GM12878 (cell line): ENCODE results near the gene AHCY. TPM values are rescaled to one million over a fixed set of nuclear protein-coding genes. Genes with fewer than 3 reads are reported as not detected.

ENCODE experiments used
- ATAC-seq: fragments of 200-7000 bp; cut with Tn5 transposase; 3 replicates; pipeline ENCODE4 v1.9.1; 2020; ENCODE audit warnings: mild to moderate bottlenecking, moderate library complexity
- BruUV-seq: library from RNA; stranded (reverse); fragments of 400-500 nt; replicated peaks from 2 replicates; lab custom pipeline; 2021; lab: Mats Ljungman, UMichigan
- CTCF ChIA-PET: fragments of 300-600 bp; sonication (Branson Sonifier 250); formaldehyde crosslinking; extraction: SDS; loops from one replicate; lab custom pipeline; 2021; ENCODE audit warnings: inconsistent platforms; lab: Yijun Ruan, JAX
- POLR2A ChIA-PET: fragments of 350-600 bp; formaldehyde crosslinking; extraction: SDS; loops from one replicate; lab custom pipeline; 2021; ENCODE audit warnings: inconsistent platforms; lab: Charles Lee
- RAD21 ChIA-PET: fragments of 300-600 bp; sonication (Branson Sonifier 250); formaldehyde crosslinking; loops from one replicate; lab custom pipeline; 2023; ENCODE audit warnings: antibody characterized with exemption; ENCODE audit not compliant: unreplicated experiment; lab: Charles Lee
- SMC1A ChIA-PET: fragments of 300-600 bp; sonication (Branson Sonifier 250); formaldehyde crosslinking; loops from one replicate; lab custom pipeline; 2023; ENCODE audit not compliant: unreplicated experiment, uncharacterized antibody; lab: Charles Lee
- DNase-seq: peaks from one replicate; pipeline ENCODE4 v3.0.0-alpha.2; 2011; ENCODE audit warnings: low read depth, low spot score
- FAIRE-seq: peaks from 3 replicates; lab custom pipeline; 2011; peaks lifted over from hg19 to GRCh38; lab: Jason Lieb, UNC
- H2AFZ ChIP-seq: 2 replicates; pipeline ENCODE4 v1.6.0; 2011; ENCODE audit warnings: low read depth, low read length, control low read depth; ENCODE audit not compliant: control insufficient read depth
- H3K27ac ChIP-seq: 2 replicates; pipeline ENCODE4 v1.5.1; 2011; ENCODE audit warnings: control low read depth; ENCODE audit not compliant: control insufficient read depth, insufficient read depth
- H3K27me3 ChIP-seq, 2 experiments: replicated peaks in 1 of 2; 2 replicates each; pipeline versions ENCODE4 v1.6.0 to v1.6.1; 2011; ENCODE audit warnings: low read length in 1 of 2; ENCODE audit not compliant: control insufficient read depth in 2 of 2, insufficient read depth in 2 of 2
- H3K36me3 ChIP-seq, 2 experiments: 2 replicates each; pipeline ENCODE4 v1.5.1; 2011; ENCODE audit warnings: low read length in 1 of 2; ENCODE audit not compliant: control insufficient read depth in 2 of 2, insufficient read depth in 2 of 2
- H3K4me1 ChIP-seq: 2 replicates; pipeline ENCODE4 v1.6.1; 2011; ENCODE audit warnings: mild to moderate bottlenecking, low read length, moderate library complexity, mixed read lengths; ENCODE audit not compliant: control insufficient read depth, insufficient read depth
- H3K4me2 ChIP-seq: 2 replicates; pipeline ENCODE4 v1.6.0; 2011; ENCODE audit warnings: control low read depth; ENCODE audit not compliant: control insufficient read depth, insufficient read depth
- H3K4me3 ChIP-seq: fragments of 200-600 bp; sonication (generic); 2 replicates; pipeline ENCODE4 v1.5.1; 2016
- H3K79me2 ChIP-seq: 2 replicates; pipeline ENCODE4 v1.6.0; 2011; ENCODE audit warnings: low read length; ENCODE audit not compliant: control insufficient read depth, insufficient read depth
- H3K9ac ChIP-seq: 2 replicates; pipeline ENCODE4 v1.8.0; 2011; ENCODE audit warnings: low read length, control low read depth, mixed read lengths; ENCODE audit not compliant: control insufficient read depth, insufficient read depth
- H3K9me3 ChIP-seq: replicated peaks from 3 replicates; pipeline ENCODE4 v1.5.1; 2011; ENCODE audit warnings: mild to moderate bottlenecking, low read length; ENCODE audit not compliant: control insufficient read depth, insufficient read depth
- H4K20me1 ChIP-seq: 2 replicates; pipeline ENCODE4 v1.6.0; 2011; ENCODE audit not compliant: control insufficient read depth, insufficient read depth
- BCL11A ChIP-seq: IDR thresholded peaks from 2 replicates; pipeline ENCODE4 v1.6.1; 2011; ENCODE audit warnings: low read depth, low read length
- CREB1 ChIP-seq: IDR thresholded peaks from 2 replicates; pipeline ENCODE4 v1.6.1; 2012; ENCODE audit warnings: low read depth, mild to moderate bottlenecking, inconsistent platforms
- EGR1 ChIP-seq, 2 experiments: IDR thresholded peaks; 1 replicate in 1 of 2; 2 replicates in 1 of 2; pipeline ENCODE4 v1.6.1; 2011 to 2012; ENCODE audit warnings: low read depth in 2 of 2, low read length in 2 of 2, borderline replicate concordance in 1 of 2, mild to moderate bottlenecking in 1 of 2, moderate library complexity in 1 of 2
- JUND ChIP-seq: IDR thresholded peaks from 2 replicates; pipeline ENCODE4 v1.6.1; 2012; ENCODE audit warnings: low read depth, mild to moderate bottlenecking, low read length, improper control_type of control experiment, moderate library complexity
- KAT2A ChIP-seq: conservative IDR thresholded peaks from 2 replicates; pipeline ENCODE4 v1.6.1; 2011; ENCODE audit warnings: low read depth, low read length; ENCODE audit not compliant: control insufficient read depth
- MAX ChIP-seq: IDR thresholded peaks from 2 replicates; pipeline ENCODE4 v1.6.1; 2012; ENCODE audit warnings: low read depth, low read length, improper control_type of control experiment
- REST ChIP-seq: IDR thresholded peaks from 2 replicates; pipeline ENCODE4 v1.6.1; 2012; ENCODE audit warnings: mild to moderate bottlenecking, low read depth, low read length
- SMARCA5 ChIP-seq: fragments of 450-650 bp; IDR thresholded peaks from 2 replicates; pipeline ENCODE4 v1.6.1; 2017; ENCODE audit warnings: mild to moderate bottlenecking
- TARDBP ChIP-seq: IDR thresholded peaks from 2 replicates; pipeline ENCODE4 v1.6.1; 2016; ENCODE audit warnings: borderline replicate concordance
- TCF12 ChIP-seq: IDR thresholded peaks from 2 replicates; pipeline ENCODE4 v1.6.1; 2011; ENCODE audit warnings: low read depth, mild to moderate bottlenecking, low read length
- WGBS: methylation state at CpG from one replicate; pipeline ENCODE4 v1.1.6; 2016; ENCODE audit warnings: low lambda C conversion rate; ENCODE audit not compliant: insufficient replicate concordance, insufficient coverage; ENCODE audit errors: missing lambda C conversion rate; 5-methylcytosine and 5-hydroxymethylcytosine counted together
- in situ Hi-C: fragments of 300-500 bp; cut with MboI; formaldehyde crosslinking; loops from 9 replicates; pipeline ENCODE4 v1.14.3; 2018; ENCODE audit warnings: mixed read lengths
- intact Hi-C: fragments of 100-400 bp; cut with micrococcal nuclease; formaldehyde crosslinking; loops from one replicate; pipeline ENCODE4 v1.14.2; 2022; ENCODE audit not compliant: unreplicated experiment
- polyA plus RNA-seq, 11 experiments: library from polyadenylated mRNA; depleted of rRNA in 4 of 11; unstranded in 6 of 11; stranded (reverse) in 5 of 11; fragments of >200 nt; fragmentation: Nextera tagmentation in 4 of 11; fragmentation: Illumina TruSeq in 1 of 11; extraction: Ambion mirVana in 4 of 11; extraction: Trizol in 1 of 11; gene quantifications; 1 replicate in 1 of 11; 2 replicates in 10 of 11; pipeline versions ENCODE4 v1.2.1 to v1.2.3, GENCODE V29; 2011 to 2016; ENCODE audit warnings: inconsistent platforms in 2 of 11, missing spikeins in 2 of 11, low read depth in 1 of 11
- total RNA-seq, 4 experiments: library from RNA; depleted of rRNA in 3 of 4; stranded (reverse); fragments of >200 nt in 3 of 4; fragmentation: Illumina TruSeq in 1 of 4; extraction: Trizol in 1 of 4; gene quantifications; 2 replicates each; pipeline versions ENCODE4 v1.2.1 to v1.2.3, GENCODE V29; 2013 to 2021
- TF ChIP-seq, protein P1 (sequence below): fragments of 450-650 bp; formaldehyde crosslinking; IDR thresholded peaks from 2 replicates; pipeline ENCODE4 v1.4.0; 2022; ENCODE audit warnings: mild to moderate bottlenecking, moderate library complexity

AHCY gene
- total and polyA plus RNA-seq, 10 of the 15 experiments (the other 5 are each of a cell fraction or from before 2014, with no cell fraction given): 84.9 to 223 (median 181) TPM

DNA sequence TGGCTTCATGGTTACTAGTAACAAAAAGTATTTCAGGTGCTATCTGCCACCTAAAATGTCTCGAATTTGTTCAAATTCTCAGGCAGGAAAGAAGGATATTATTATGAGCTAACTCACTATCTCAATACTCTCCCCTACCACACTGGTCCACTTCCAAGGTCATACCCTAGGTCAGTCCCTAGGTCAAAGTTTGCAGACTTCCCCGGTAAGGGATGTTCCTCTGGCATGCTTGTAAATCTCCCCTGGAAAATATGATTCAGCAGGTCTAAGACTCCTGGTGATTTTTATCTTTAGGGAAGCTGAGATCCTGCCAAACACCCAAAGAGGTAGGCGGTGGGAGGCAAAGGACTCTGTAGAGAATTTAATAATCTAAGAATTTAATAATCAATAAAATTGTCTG lies 6.7 kb downstream of the AHCY start (continued):
- no peak for TF ChIP-seq KAT2A
- TF ChIP-seq EGR1 (IDR thresholded peaks at IDR 0.05; ENCODE audit: borderline replicate concordance in 1 of 2, low read depth in 2 of 2, low read length in 2 of 2): no peak
- TF ChIP-seq, protein P1, sequence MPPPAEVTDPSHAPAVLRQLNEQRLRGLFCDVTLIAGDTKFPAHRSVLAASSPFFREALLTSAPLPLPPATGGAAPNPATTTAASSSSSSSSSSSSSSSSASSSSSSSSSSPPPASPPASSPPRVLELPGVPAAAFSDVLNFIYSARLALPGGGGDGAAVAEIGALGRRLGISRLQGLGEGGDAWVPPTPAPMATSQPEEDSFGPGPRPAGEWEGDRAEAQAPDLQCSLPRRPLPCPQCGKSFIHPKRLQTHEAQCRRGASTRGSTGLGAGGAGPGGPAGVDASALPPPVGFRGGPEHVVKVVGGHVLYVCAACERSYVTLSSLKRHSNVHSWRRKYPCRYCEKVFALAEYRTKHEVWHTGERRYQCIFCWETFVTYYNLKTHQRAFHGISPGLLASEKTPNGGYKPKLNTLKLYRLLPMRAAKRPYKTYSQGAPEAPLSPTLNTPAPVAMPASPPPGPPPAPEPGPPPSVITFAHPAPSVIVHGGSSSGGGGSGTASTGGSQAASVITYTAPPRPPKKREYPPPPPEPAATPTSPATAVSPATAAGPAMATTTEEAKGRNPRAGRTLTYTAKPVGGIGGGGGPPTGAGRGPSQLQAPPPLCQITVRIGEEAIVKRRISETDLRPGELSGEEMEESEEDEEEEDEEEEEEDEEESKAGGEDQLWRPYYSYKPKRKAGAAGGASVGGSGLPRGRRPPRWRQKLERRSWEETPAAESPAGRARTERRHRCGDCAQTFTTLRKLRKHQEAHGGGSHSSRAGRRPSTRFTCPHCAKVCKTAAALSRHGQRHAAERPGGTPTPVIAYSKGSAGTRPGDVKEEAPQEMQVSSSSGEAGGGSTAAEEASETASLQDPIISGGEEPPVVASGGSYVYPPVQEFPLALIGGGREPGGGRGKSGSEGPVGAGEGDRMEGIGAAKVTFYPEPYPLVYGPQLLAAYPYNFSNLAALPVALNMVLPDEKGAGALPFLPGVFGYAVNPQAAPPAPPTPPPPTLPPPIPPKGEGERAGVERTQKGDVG: no peak
- no peak for TF ChIP-seq CREB1
- no peak for TF ChIP-seq TCF12
- TF ChIP-seq BCL11A: no peak
- no peak for TF ChIP-seq SMARCA5
- no peak for TF ChIP-seq JUND
- TF ChIP-seq, all 136 proteins: peak for 0

DNA sequence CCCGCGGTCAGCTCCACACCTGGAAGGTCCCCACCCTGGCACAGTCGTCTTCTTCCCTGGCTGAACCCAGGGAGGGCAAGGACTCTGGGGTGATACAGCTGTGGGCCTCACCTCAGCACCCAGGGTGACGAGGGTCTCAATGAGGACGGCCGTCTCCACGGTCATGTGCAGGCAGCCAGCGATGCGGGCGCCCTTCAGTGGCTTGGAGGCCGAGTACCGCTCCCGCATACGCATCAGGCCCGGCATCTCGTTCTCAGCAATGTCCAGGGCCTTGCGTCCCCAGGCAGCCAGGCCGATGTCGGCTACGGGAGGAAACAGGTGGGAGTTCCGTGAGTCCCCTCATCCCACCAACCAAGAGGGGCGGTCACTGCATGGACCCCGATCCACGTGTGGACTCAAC lies 7.9 kb downstream of the AHCY start:
- Histone ChIP-seq H3K27ac (no peak overlapping the region), H3K9me3 (no peaks in the 10 kb centered on the region), H3K4me1 (no peaks in the 10 kb centered on the region; the same call in none of the 2 replicates), H3K4me3 (no peak overlapping the region), H3K4me2 (no peak overlapping the region), H2AFZ (no peak overlapping the region), H3K79me2 (peaks cover 20% of the 10 kb centered on the region), H3K36me3 (peaks cover 28 to 36% of the 10 kb centered on the region in 2 experiments), H3K27me3 (no peaks in the 10 kb centered on the region), H4K20me1 (no peaks in the 10 kb centered on the region), H3K9ac (no peak overlapping the region)
- ATAC-seq: no peak
- 96% methylated on average over 24 of the region's 24 CpGs for WGBS
- ChIA-PET CTCF (interaction anchor here (1.1 kb wide), 1 partner anchor 11 kb away, joined by 3 read pairs; no protein-coding TSS in a partner anchor), POLR2A (no interaction called here), SMC1A (no interaction called here), RAD21 (no interaction called here)
- no peak for DNase-seq
- TF ChIP-seq MAX (no peak), TARDBP (no peak), KAT2A (no peak), REST (no peak)
- no TSS peak for BruUV-seq
- in situ Hi-C loops (no loop called here), intact Hi-C loops (no loop called here)
- FAIRE-seq: no peak
